ENCODE results near the gene TUBGCP6.

- TF ChIP-seq, protein P1, sequence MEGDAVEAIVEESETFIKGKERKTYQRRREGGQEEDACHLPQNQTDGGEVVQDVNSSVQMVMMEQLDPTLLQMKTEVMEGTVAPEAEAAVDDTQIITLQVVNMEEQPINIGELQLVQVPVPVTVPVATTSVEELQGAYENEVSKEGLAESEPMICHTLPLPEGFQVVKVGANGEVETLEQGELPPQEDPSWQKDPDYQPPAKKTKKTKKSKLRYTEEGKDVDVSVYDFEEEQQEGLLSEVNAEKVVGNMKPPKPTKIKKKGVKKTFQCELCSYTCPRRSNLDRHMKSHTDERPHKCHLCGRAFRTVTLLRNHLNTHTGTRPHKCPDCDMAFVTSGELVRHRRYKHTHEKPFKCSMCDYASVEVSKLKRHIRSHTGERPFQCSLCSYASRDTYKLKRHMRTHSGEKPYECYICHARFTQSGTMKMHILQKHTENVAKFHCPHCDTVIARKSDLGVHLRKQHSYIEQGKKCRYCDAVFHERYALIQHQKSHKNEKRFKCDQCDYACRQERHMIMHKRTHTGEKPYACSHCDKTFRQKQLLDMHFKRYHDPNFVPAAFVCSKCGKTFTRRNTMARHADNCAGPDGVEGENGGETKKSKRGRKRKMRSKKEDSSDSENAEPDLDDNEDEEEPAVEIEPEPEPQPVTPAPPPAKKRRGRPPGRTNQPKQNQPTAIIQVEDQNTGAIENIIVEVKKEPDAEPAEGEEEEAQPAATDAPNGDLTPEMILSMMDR (conservative IDR thresholded peaks at IDR 0.05; ENCODE audit: low read depth in 2 of 2), result peak; percentile 40 to 55
- no peak for TF ChIP-seq EZH2 (IDR thresholded peaks at IDR 0.05; ENCODE audit: low read depth, unreplicated experiment)
- no peak for TF ChIP-seq REST (IDR thresholded peaks at IDR 0.05; ENCODE audit: unreplicated experiment)
- TF ChIP-seq POLR2AphosphoS5 (IDR thresholded peaks at IDR 0.05; ENCODE audit: low read depth), result no peak; the same call in 1 of the 2 replicates
- no peak for TF ChIP-seq ETS1 (IDR thresholded peaks at IDR 0.05)
- TF ChIP-seq CREB1 (CRISPR knock-in tag; IDR thresholded peaks at IDR 0.05; ENCODE audit: low read depth), result no peak
- no peak for TF ChIP-seq ZNF114 (CRISPR knock-in tag; IDR thresholded peaks at IDR 0.05)
- TF ChIP-seq EZH2phosphoT487 (IDR thresholded peaks at IDR 0.05; ENCODE audit: unreplicated experiment), result no peak
- TF ChIP-seq JUNB (IDR thresholded peaks at IDR 0.05; ENCODE audit: unreplicated experiment), result no peak
- no peak for TF ChIP-seq ZNF462 (CRISPR knock-in tag; IDR thresholded peaks at IDR 0.05)
- TF ChIP-seq ZNF331 (CRISPR knock-in tag; IDR thresholded peaks at IDR 0.05; ENCODE audit: low read depth), result no peak
Observed at GRCh38 chr22:50190182-50190940, 54.5 kb downstream of the TUBGCP6 start.
